Measurements from ENCODE around the gene HLA-A. TPM values are rescaled to one million over a fixed set of nuclear protein-coding genes. Genes with fewer than 3 reads are reported as not detected.

Gene HLA-A
- total and polyA plus RNA-seq, 9 of the 15 experiments (the other 6 are each of a cell fraction or from before 2014, with no cell fraction given), result 0.46 to 3.3 TPM; not detected in 7

DNA sequence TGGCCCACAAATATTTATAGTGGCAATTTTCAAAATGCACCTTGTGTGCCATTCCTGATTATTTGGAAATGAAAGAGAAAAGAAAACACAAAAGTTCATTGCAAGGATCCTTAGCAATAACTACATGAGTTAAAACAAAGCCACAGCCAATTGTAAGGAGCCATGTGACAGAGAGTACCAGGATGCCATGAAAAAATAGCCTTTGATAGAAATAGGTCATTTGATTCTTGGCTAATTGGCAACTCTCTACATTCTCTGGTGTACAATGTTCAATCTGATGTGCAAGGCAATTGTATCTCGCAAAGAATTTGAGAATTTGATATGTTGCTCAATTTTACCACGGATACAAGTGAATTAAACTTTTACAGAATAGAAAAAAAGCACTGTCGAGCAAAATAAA is 9.6 kb downstream of the HLA-A start:
- 0 out of 5 replicates have a peak, but pooled peaks cover 0 to 8% of the 10 kb centered on the region in 2 experiments for H3K27me3 ChIP-seq (ENCODE audit: control insufficient read depth in 2 of 2, insufficient read depth in 2 of 2, low read length in 2 of 2)
- H3K4me1 ChIP-seq (replicated peaks in 1 of 2; ENCODE audit: control insufficient read depth in 2 of 2, insufficient read depth in 2 of 2, low read length in 2 of 2), result peaks cover 2 to 4% of the 10 kb centered on the region in 2 experiments; a peak in 1 of 5 replicates
- H3K9ac ChIP-seq (ENCODE audit: insufficient read depth in 1 of 2, low read depth in 2 of 2, low read length in 2 of 2), result no peak overlapping the region
- 0 out of 2 replicates have a peak, but pooled peaks cover 3% of the 10 kb centered on the region for H4K20me1 ChIP-seq (replicated peaks; ENCODE audit: control insufficient read depth, insufficient read depth, low read length)
- BruUV-seq (replicated peaks), result no TSS peak
- no peak overlapping the region for H3K27ac ChIP-seq (ENCODE audit: extremely low read depth, low read depth, low read length)
- CTCF ChIA-PET (ENCODE audit: low intra/inter-chr PET ratio), result no interaction called here
- no peak for FAIRE-seq
- TF ChIP-seq NFRKB (IDR thresholded peaks at IDR 0.05; ENCODE audit: low read depth) (no peak), ZBTB8A (IDR thresholded peaks at IDR 0.05; ENCODE audit: partially characterized antibody) (no peak), ATF7 (IDR thresholded peaks at IDR 0.05) (no peak), LCOR (CRISPR knock-in tag; IDR thresholded peaks at IDR 0.05) (no peak), EHMT2 (IDR thresholded peaks at IDR 0.05) (no peak), REST (IDR thresholded peaks at IDR 0.05; ENCODE audit: borderline replicate concordance) (no peak), REST (CRISPR knock-in tag; IDR thresholded peaks at IDR 0.05; ENCODE audit: low read depth) (no peak), ZNF239 (CRISPR knock-in tag; IDR thresholded peaks at IDR 0.05) (no peak), NCOA4 (IDR thresholded peaks at IDR 0.05; ENCODE audit: partially characterized antibody) (no peak), ETV6 (IDR thresholded peaks at IDR 0.05; ENCODE audit: borderline replicate concordance in 1 of 2, low read depth in 2 of 2, low read length in 1 of 2) (no peak), ETV6 (CRISPR knock-in tag; IDR thresholded peaks at IDR 0.05; ENCODE audit: borderline replicate concordance) (no peak), ZNF668 (CRISPR knock-in tag; IDR thresholded peaks at IDR 0.05) (no peak), COPS2 (conservative IDR thresholded peaks at IDR 0.05) (no peak)
- 10% methylated on average over 3 of the region's 3 CpGs for WGBS (ENCODE audit: insufficient coverage, low coverage, missing lambda C conversion rate)
- no peak overlapping the region for H2AFZ ChIP-seq (ENCODE audit: low read depth, low read length)
- intact Hi-C loops (cut with micrococcal nuclease), result no loop called here
- H3K9me3 ChIP-seq (replicated peaks; ENCODE audit: control insufficient read depth, insufficient read depth, low read depth, low read length), result no peaks in the 10 kb centered on the region
- POLR2A ChIA-PET, result interaction anchor here (1.3 kb wide), 1 partner anchor 13 kb away, joined by 3 read pairs; no protein-coding TSS in a partner anchor
- no peaks in the 10 kb centered on the region for H3K36me3 ChIP-seq (ENCODE audit: control insufficient read depth, insufficient read depth, low read length)
- H3K4me3 ChIP-seq, result no peak overlapping the region
- no peaks in the 10 kb centered on the region for H3K9me1 ChIP-seq (ENCODE audit: control insufficient read depth, insufficient read depth, low read length)
- no peak overlapping the region for H3K4me2 ChIP-seq (ENCODE audit: insufficient read depth, low read length)
- in situ Hi-C loops (cut with MboI), result no loop called here
- no peaks in the 10 kb centered on the region for H3K79me2 ChIP-seq (ENCODE audit: control insufficient read depth, insufficient read depth, low read length)
- DNase-seq (ENCODE audit: extremely low read depth in 1 of 4, low spot score in 3 of 4), result no peak
- no peak for ATAC-seq
